HFFc6 (cell line): ENCODE data around the gene ARHGEF4. TPM values are rescaled to one million over a fixed set of nuclear protein-coding genes. Genes with fewer than 3 reads are reported as not detected.
A peak's percentile ranks its signal among the peaks of the same experiment; 100 is the strongest.

ENCODE experiments used
- DNase-seq: peaks from one replicate; pipeline ENCODE4 v3.0.0-alpha.2; 2018
- H3K27ac Mint-ChIP-seq: 2 replicates; pipeline ENCODE4 v1.8.0; 2020; ENCODE audit warnings: mild to moderate bottlenecking, mixed read lengths
- H3K27me3 Mint-ChIP-seq: 2 replicates; pipeline ENCODE4 v1.8.0; 2021; ENCODE audit warnings: mild to moderate bottlenecking, moderate library complexity, mixed read lengths; ENCODE audit not compliant: insufficient read depth
- H3K36me3 Mint-ChIP-seq: 2 replicates; pipeline ENCODE4 v1.8.0; 2021; ENCODE audit warnings: low read depth, mixed read lengths
- H3K4me1 Mint-ChIP-seq: 2 replicates; pipeline ENCODE4 v1.8.0; 2020; ENCODE audit warnings: low read depth, mixed read lengths
- H3K4me3 Mint-ChIP-seq: 2 replicates; pipeline ENCODE4 v1.8.0; 2020; ENCODE audit warnings: mild to moderate bottlenecking, moderate library complexity, mixed read lengths
- H3K9me3 Mint-ChIP-seq: 2 replicates; pipeline ENCODE4 v1.8.0; 2020; ENCODE audit warnings: mild to moderate bottlenecking, mixed read lengths
- total RNA-seq, 6 experiments: library from RNA; stranded (reverse); fragmentation: NEBNext Ultra II Directional; extraction: Animal tissue kit (Norgen Biotek cat#: 25700); gene quantifications; 2 replicates in 1 of 6; 3 replicates in 5 of 6; pipeline ENCODE4 v1.2.3, GENCODE V29; 2021
- TF ChIP-seq, protein P1 (sequence below): fragments of 200-600 bp; sonication (generic); IDR thresholded peaks from 2 replicates; pipeline ENCODE4 v1.5.0; 2021; ENCODE audit warnings: antibody characterized with exemption, mild to moderate bottlenecking

The ARHGEF4 gene
- total RNA-seq, 6 experiments from 2014 or later, result 0.94 to 2.2 (median 1.4) TPM

DNA sequence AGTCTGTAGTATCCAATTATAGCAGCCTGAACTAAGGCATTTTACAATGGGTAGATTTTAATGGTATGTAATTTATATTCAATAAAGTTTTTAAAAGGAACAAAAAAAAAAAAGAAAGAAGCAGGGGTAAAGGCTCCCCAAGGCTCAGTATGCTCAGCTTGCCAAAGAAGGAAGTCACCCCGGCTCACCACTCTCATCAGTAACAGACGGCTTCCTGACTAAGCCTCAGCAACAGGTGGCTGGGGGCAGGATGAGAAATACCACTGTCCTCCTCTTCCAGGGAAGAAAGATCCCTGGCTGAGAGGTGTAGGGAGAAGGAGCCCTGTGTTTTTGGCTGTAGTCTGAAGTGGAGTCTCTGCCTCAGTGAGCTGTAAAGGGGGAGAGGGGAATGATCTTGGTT lies 121.2 kb downstream of the ARHGEF4 start:
- TF ChIP-seq, protein P1, sequence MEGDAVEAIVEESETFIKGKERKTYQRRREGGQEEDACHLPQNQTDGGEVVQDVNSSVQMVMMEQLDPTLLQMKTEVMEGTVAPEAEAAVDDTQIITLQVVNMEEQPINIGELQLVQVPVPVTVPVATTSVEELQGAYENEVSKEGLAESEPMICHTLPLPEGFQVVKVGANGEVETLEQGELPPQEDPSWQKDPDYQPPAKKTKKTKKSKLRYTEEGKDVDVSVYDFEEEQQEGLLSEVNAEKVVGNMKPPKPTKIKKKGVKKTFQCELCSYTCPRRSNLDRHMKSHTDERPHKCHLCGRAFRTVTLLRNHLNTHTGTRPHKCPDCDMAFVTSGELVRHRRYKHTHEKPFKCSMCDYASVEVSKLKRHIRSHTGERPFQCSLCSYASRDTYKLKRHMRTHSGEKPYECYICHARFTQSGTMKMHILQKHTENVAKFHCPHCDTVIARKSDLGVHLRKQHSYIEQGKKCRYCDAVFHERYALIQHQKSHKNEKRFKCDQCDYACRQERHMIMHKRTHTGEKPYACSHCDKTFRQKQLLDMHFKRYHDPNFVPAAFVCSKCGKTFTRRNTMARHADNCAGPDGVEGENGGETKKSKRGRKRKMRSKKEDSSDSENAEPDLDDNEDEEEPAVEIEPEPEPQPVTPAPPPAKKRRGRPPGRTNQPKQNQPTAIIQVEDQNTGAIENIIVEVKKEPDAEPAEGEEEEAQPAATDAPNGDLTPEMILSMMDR, result no peak
- Mint-ChIP-seq H3K36me3 (no peaks in the 10 kb centered on the region), H3K27ac (no peak overlapping the region), H3K27me3 (peaks cover 10% of the 10 kb centered on the region), H3K4me3 (no peak overlapping the region), H3K4me1 (no peaks in the 10 kb centered on the region), H3K9me3 (peaks cover 16% of the 10 kb centered on the region)
- DNase-seq, result no peak

DNA sequence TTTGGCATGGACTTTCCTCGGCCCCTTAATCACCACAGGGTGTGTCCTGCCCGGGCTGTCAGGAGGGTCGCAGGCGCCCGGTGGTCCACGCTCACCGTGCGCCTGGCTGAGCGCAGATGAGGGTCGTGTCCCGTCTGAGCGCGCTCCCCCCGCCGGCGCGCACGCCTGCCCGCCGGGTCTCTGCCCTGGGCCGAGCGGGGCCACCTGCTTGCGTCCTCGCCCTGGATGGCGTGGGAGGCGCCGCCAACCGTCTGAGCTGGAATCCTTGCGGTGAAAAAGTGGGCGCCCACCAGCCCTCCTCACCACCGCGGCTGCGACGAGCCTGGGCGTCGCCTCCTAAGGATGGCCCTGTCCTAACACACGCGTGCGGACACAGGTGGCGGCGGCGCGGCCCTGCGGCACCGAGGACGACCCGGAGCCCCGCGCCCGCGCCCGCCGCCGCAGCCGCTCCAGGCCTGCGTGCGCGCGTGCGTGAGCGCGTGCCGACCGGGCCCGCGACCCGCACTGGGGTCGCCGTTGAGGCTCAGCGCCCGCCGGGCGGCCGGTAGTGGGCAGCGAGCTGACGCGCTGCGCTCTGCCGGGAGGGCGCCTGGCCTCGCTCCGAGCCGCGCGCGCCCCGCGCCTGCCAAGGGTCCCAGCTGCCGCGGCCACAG lies 126.6 kb downstream of the ARHGEF4 start:
- Mint-ChIP-seq H3K4me3 (no peak overlapping the region), H3K36me3 (no peaks in the 10 kb centered on the region), H3K4me1 (no peaks in the 10 kb centered on the region), H3K9me3 (no peaks in the 10 kb centered on the region; the same call in 1 of the 2 replicates), H3K27me3 (peaks cover 24% of the 10 kb centered on the region), H3K27ac (no peak overlapping the region)
- TF ChIP-seq, protein P1, result no peak
- no peak for DNase-seq

DNA sequence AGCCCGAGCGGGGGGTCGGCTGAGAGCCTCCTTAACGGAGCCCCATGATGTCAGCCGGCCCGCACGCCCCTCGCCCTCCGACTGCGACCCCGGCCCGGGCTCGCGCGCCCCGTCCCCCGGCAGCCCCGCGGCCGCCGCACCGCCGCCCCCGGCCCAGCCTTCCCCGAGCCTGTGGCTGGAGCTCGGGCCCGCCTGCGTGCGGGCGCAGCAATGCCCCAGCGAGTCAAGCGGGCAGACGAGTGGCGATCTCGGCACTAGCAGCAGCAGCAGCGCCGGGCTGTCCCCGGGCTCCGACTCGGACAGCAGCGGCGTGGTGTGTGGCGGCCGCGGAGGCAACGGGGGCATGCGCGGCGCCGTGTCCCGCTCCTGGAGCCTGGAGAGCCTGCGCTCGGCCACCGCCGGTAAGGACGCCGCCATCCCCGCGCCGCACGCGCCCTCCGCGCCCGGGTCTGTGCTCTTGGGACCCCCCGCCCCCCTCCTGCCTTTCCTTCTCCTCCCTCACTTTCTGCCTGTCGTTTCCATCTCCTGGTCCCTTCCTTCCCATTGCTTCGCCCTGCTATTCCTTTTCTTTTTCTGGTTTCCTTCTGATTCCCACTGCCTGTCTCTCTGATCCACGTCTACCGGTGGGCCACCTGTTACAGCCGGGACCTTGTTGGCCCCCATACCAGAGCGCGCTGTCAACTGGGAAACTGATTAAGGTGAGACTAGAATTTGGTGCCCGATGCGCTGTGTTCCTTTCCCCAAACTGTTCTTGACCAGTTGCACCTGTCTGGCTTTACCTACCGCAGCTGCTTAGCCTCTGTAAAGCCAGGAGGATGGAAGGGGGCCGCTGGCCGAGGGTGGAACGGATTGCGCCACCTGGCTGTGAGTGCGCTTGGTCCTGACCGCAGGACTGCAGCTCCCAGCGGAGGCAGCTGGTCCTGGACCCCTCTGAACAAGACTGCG lies 127.4 kb downstream of the ARHGEF4 start:
- no peaks in the 10 kb centered on the region for H3K36me3 Mint-ChIP-seq
- no peak overlapping the region for H3K4me3 Mint-ChIP-seq
- no peaks in the 10 kb centered on the region for H3K4me1 Mint-ChIP-seq
- H3K27ac Mint-ChIP-seq, result no peak overlapping the region
- no peaks in the 10 kb centered on the region; the same call in 1 of the 2 replicates for H3K9me3 Mint-ChIP-seq
- no peak for DNase-seq
- TF ChIP-seq, protein P1, result peak; percentile 22; the same call in 1 of the 2 replicates
- peaks cover 24% of the 10 kb centered on the region for H3K27me3 Mint-ChIP-seq

DNA sequence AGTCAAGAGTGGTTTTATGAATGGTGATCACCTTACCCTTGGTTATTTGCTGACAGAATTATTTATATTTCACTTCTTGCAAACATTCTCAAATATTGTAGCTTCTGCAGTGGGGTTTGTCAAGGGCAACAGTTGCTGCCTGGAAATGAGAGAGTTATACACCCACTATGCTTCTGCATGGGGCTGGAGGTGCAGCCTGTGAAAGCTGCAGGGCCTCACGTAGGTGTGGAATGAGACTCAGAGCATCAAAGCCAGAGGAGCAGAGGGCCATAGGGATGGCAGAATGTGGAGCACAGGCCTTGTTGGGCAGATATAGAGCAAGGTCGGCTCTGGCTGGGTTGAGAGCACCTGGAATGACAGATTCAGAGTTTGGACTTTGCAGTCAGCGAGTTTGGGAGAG lies 128.2 kb downstream of the ARHGEF4 start:
- Mint-ChIP-seq H3K4me3 (no peak overlapping the region), H3K27ac (no peak overlapping the region), H3K9me3 (no peaks in the 10 kb centered on the region; the same call in 1 of the 2 replicates), H3K27me3 (peaks cover 24% of the 10 kb centered on the region), H3K4me1 (no peaks in the 10 kb centered on the region), H3K36me3 (no peaks in the 10 kb centered on the region)
- TF ChIP-seq, protein P1, result no peak
- DNase-seq, result no peak

DNA sequence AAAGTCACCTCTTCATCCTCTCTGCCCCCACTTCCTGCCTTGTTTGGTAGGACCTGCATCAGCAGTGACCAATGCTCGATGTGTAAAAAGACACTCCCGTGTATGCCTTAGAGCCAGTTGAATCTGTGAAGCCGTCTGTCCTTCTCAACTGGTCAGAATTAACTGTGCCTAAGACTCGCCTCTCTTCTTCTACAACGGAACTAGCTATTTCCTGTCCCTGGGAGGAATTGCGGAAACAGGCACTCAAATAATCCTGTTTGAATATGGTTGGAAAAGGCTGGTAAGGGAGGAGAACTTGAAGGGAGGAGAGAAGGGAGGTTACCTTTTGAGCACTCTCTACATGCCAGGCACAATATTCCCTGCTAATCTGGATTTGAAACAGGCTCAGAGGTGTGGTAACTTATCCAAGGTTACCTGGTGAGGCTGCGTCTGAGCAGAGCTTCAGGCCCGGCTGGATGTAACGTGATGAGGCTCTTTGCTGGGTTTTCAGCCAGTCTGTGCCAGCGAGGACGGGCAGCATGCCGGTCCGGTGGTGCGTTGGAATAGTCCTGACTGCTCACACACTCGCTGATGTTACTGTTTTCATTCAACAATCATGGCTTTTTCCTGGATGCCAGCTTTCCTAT lies 129.5 kb downstream of the ARHGEF4 start:
- peaks cover 24% of the 10 kb centered on the region for H3K27me3 Mint-ChIP-seq
- H3K27ac Mint-ChIP-seq, result no peak overlapping the region
- no peaks in the 10 kb centered on the region; the same call in 1 of the 2 replicates for H3K9me3 Mint-ChIP-seq
- H3K4me1 Mint-ChIP-seq, result no peaks in the 10 kb centered on the region
- no peak overlapping the region for H3K4me3 Mint-ChIP-seq
- TF ChIP-seq, protein P1, result no peak
- no peak for DNase-seq
- no peaks in the 10 kb centered on the region for H3K36me3 Mint-ChIP-seq
